Heart left ventricle (tissue), 13 donors: ENCODE measurements around the gene RACGAP1.

Experiments
- CTCF ChIP-seq, 12 donors: fragments of 200-600 bp; sonication (generic) in 4 of 12; IDR thresholded peaks; one replicate each; pipeline versions ENCODE4 v1.5.0 to v1.8.0; 2018 to 2022; ENCODE audit warnings: antibody characterized with exemption in 12 of 12, mild to moderate bottlenecking in 5 of 12
- POLR2A ChIP-seq, 2 donors: fragments of 450-650 bp; IDR thresholded peaks; one replicate each; pipeline ENCODE4 v1.6.1; 2017; ENCODE audit warnings: antibody characterized with exemption in 2 of 2, mild to moderate bottlenecking in 2 of 2, moderate library complexity in 2 of 2
- donor health status: ischemic (EF 13 %, LVEDD 7.1; RV severe dilation, severe dysfunction).
- donor health status: DM: no; HTN: yes; CAD: no.
- donor health status: DM: no; HTN: no; CAD: no.
- donor health status: ischemic (EF 25% LVEDD 6.9; RV normal size, moderate dysfunction).
- donor health status: ischemic (EF 25% LVEDD 5.7; RV mildly dilated, moderate dysfunction).
- donor health status: ischemic (EF 35%, LVEDD 5.7; RV mildly dilated, moderate dysfunction).
- donor health status: nonischemic (EF 11% LVEDD 7.7; RV severe dilation, severe dysfunction).
- donor health status: DM: yes; HTN: yes; CAD: no.
- donor health status: PGD.
- donor health status: ischemic (EF 29% LVEDD 5.4; RV normal size, mild dysfunction).
- donor health status: nonischemic (EF 23%, LVEDD 6.1; RV moderate dilation, normal function).

GRCh38 chr12:49939307-49939706, 86.0 kb downstream of the RACGAP1 start:
- TF ChIP-seq CTCF (IDR thresholded peaks at IDR 0.05) = no peak
- no peak for TF ChIP-seq POLR2A (IDR thresholded peaks at IDR 0.05)
